Activated T-helper 2 cell treated with anti-CD3 and anti-CD28 coated beads, Interferon-gamma antibody, Interleukin-2, Interleukin-4, amounts not matched to agents 10 μg/mL and 5 μg/mL and 100 μg/mL, durations not matched to agents 14 hours and 24 hours and 36 hours (primary cell): Measurements from ENCODE around the gene NIF3L1. TPM values are rescaled to one million over a fixed set of nuclear protein-coding genes. Genes with fewer than 3 reads are reported as not detected.

Experiments used
- DNase-seq: peaks from one replicate; pipeline ENCODE4 v3.0.0; 2021; ENCODE audit warnings: low spot score
- H3K27ac Mint-ChIP-seq: one replicate; pipeline ENCODE4 v1.8.0; 2021; ENCODE audit warnings: mixed read lengths
- H3K27me3 Mint-ChIP-seq: one replicate; pipeline ENCODE4 v1.8.0; 2021; ENCODE audit warnings: low read depth, mixed read lengths
- H3K36me3 Mint-ChIP-seq: one replicate; pipeline ENCODE4 v1.8.0; 2021; ENCODE audit warnings: low read depth, mixed read lengths
- H3K4me1 Mint-ChIP-seq: one replicate; pipeline ENCODE4 v1.8.0; 2021; ENCODE audit warnings: low read depth, mixed read lengths
- H3K4me3 Mint-ChIP-seq: one replicate; pipeline ENCODE4 v1.8.0; 2021; ENCODE audit warnings: low read depth, mild to moderate bottlenecking, moderate library complexity, mixed read lengths
- H3K9me3 Mint-ChIP-seq: one replicate; pipeline ENCODE4 v1.8.0; 2021; ENCODE audit warnings: mixed read lengths
- intact Hi-C: fragments of 100-400 bp; cut with micrococcal nuclease; formaldehyde crosslinking; loops from one replicate; pipeline ENCODE4 v1.15.1; 2023
- total RNA-seq: library from RNA; stranded (reverse); gene quantifications from 2 replicates; pipeline ENCODE4 v1.2.3, GENCODE V29; 2022

NIF3L1 gene, protein sequence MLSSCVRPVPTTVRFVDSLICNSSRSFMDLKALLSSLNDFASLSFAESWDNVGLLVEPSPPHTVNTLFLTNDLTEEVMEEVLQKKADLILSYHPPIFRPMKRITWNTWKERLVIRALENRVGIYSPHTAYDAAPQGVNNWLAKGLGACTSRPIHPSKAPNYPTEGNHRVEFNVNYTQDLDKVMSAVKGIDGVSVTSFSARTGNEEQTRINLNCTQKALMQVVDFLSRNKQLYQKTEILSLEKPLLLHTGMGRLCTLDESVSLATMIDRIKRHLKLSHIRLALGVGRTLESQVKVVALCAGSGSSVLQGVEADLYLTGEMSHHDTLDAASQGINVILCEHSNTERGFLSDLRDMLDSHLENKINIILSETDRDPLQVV
- 23.9 and 24.8 TPM in 2 replicates for total RNA-seq

DNA sequence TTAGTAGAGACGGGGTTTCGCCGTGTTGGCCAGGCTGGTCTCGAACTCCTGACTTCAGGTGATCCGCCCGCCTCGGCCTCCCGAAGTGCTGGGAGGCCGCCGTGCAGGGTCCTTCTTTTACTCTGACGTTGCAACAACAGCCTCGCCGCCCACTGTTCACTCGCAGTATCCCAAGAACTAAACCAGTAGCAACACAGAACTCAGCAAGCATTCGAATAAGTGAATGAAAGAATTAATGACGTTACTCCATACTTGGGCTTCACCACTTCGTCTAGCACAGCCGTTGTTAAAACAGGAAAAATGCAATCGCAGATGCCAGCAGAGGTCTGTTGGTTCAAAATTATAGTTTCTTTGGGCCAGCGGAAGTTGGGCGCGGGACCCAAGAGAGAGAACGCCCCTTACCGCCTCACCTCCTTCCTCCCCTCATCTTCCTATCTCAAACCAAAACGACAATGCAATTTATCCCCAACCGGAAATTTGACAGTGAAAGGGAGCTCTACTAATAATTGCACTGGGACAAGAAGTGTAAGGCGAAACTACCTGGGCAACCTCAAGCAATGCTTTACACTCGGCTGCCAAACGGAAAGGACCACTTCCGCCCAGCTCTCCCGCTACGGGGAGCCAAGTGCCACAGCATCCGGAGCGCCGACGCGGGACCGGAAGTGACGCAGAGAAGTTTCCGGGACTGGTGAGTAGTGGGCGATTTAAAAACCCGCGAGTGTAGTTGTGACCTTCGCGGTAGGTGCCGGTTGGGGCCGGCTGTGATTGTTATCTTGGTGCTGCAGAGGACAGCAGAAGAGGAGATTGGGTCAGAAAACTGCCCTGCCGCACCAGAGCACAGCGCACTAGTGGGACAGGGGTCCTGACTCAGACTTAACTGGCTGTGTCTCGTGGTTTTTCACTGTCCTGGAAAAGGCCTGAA lies at the start of gene NIF3L1, which contains the start of gene PPIL3:
NIF3L1 (plus strand) TSS at position 668 of the 922 bp plus-strand sequence. CDS start 2,573 bp downstream, outside the sequence.
PPIL3 (minus strand) TSS at position 374 of the 922 bp plus-strand sequence. CDS start 1,462 bp downstream, outside the sequence.
- Mint-ChIP-seq H3K4me1 (peaks cover 45% of the 10 kb centered on the region), H3K27ac (peak within 1 kb of the TSS; percentile 100), H3K4me3 (peak within 1 kb of the TSS; percentile 95), H3K9me3 (no peaks in the 10 kb centered on the region), H3K36me3 (peaks cover 39% of the 10 kb centered on the region), H3K27me3 (no peaks in the 10 kb centered on the region)
- intact Hi-C loops, result loop anchor here (1.0 to 2.0 kb wide), 12 partner anchors 12 to 562 kb away; partner anchors contain the start of genes BZW1, CFLAR, CLK1 and HYCC2
- peak; percentile 97 for DNase-seq

DNA sequence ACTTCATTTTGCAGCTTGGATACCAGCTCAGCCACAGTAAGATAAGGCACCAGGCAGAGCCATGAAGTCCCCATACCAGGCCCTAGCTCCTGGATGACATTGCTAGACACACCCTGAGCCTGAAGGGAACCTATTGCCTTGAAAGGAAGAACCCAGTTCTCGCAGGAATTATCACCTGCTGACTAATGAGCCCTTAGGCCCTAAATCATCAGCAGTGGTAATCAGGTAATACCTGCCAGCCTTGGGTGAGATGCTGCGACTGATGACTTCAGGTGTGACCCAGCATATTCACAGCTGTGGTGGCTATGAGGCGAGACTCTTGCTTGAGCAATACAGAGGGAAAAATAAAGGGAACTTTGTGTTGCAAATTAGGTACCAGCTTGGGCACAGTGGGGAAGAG lies 49.7 kb upstream of the NIF3L1 start:
- no peak overlapping the region for H3K27ac Mint-ChIP-seq
- peaks cover 12% of the 10 kb centered on the region for H3K9me3 Mint-ChIP-seq
- intact Hi-C loops, result no loop called here
- DNase-seq, result no peak
- peaks cover 3% of the 10 kb centered on the region for H3K36me3 Mint-ChIP-seq
- H3K27me3 Mint-ChIP-seq, result no peaks in the 10 kb centered on the region
- no peaks in the 10 kb centered on the region for H3K4me1 Mint-ChIP-seq
- no peak overlapping the region for H3K4me3 Mint-ChIP-seq

DNA sequence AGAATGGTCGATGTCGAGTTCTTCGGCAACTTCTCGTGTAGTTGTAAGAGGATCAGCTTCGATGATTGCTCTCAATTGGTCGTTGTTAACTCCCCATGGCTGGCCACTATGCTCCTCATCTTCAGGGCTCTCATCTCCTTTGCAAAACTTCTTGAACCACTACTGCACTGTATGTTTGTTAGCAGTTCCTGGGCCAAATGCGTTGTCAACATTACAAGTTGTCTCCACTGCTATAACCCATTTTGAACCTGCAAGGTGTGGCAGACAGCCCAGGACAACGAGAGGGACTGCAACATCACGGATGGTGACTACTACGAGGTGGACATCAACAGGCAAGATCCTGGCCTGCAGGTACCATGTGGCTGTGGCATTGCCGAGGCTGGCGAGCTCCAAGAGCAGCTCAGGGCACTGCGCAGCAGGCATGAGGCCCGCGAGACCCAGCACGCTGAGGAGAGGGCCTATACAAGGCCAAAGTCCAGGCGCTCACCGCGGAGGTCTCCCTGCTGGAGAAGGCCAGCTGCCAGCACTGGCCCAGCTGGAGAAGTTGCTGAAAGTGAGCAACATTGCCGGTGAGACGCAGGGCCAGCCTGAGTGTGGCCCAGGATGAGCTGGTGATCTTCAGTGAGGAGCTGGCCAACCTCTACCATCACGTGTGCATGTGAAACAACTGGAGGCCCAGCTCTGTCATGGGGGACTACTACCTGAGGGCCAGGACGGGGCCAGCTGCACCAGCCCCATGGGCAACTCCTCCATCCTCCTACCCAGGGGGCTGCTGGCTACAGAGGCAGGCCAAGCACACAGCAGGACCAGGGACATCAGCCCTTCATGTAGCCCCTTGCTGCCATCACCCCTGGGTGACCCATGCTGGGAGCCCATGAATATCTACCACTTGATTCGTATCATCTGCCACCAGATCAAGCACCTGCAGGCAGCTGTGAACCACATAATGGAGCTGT lies 44.9 kb upstream of the NIF3L1 start:
- H3K4me1 Mint-ChIP-seq, result peaks cover 4% of the 10 kb centered on the region
- DNase-seq, result no peak
- no peak overlapping the region for H3K4me3 Mint-ChIP-seq
- no peak overlapping the region for H3K27ac Mint-ChIP-seq
- intact Hi-C loops, result no loop called here
- H3K27me3 Mint-ChIP-seq, result no peaks in the 10 kb centered on the region
- H3K9me3 Mint-ChIP-seq, result no peaks in the 10 kb centered on the region
- H3K36me3 Mint-ChIP-seq, result no peaks in the 10 kb centered on the region

DNA sequence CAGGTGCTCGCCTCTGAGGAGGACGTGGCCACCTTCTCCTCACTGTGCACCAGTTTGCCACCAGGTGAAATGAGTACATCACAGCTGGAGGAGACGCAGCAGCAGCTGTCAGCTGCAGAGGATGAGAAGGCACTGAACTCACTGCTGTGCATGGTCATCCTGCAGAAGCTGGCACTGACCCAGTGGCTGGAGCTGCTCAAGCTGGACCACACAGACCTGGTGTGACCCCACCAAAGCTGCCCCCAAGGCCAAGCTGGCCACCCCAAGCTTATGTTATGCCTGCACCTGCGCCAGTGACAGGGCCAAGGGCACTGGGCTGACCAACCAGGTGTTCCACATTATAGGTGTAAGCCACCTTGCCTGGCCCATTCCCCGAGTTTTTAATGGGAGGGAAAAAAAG lies 44.0 kb upstream of the NIF3L1 start:
- H3K4me3 Mint-ChIP-seq, result no peak overlapping the region
- no peak for DNase-seq
- peaks cover under 1% of the 10 kb centered on the region for H3K36me3 Mint-ChIP-seq
- intact Hi-C loops, result no loop called here
- no peaks in the 10 kb centered on the region for H3K27me3 Mint-ChIP-seq
- H3K27ac Mint-ChIP-seq, result no peak overlapping the region
- H3K9me3 Mint-ChIP-seq, result no peaks in the 10 kb centered on the region
- peaks cover 4% of the 10 kb centered on the region for H3K4me1 Mint-ChIP-seq

DNA sequence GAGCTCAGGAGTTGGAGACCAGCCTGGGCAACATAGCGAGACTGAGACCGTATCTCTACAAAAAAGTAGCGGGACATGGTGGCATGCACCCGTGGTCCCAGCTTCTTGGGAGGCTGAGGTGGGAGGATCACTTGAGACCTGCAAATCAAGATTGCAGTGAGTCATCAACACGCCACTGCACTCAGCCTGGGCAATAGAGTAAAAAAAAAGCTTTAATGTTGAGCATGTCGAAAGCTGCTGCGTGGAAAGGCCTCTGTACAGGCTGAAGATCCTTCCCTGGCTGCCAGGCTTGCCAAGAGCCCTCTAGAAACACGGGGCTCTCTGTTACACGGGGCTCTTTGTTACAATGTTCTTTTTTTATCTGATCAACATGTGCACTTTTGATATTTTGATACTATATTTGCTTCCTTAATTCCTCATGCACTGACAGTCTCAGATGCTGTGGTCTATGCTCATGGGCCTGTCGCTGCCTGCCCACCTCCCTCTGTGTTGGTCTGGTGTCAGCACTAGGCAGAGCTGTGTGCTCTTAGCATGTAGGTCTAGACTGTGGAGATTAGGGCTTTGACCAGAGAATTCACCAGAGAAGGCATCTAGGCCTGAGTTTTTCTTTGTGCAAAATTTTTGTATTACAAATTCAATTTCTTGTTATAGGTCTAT lies 43.4 kb upstream of the NIF3L1 start:
- intact Hi-C loops, result no loop called here
- peaks cover 7% of the 10 kb centered on the region for H3K36me3 Mint-ChIP-seq
- no peaks in the 10 kb centered on the region for H3K27me3 Mint-ChIP-seq
- peaks cover 4% of the 10 kb centered on the region for H3K4me1 Mint-ChIP-seq
- no peaks in the 10 kb centered on the region for H3K9me3 Mint-ChIP-seq
- DNase-seq, result no peak
- no peak overlapping the region for H3K4me3 Mint-ChIP-seq
- no peak overlapping the region for H3K27ac Mint-ChIP-seq

DNA sequence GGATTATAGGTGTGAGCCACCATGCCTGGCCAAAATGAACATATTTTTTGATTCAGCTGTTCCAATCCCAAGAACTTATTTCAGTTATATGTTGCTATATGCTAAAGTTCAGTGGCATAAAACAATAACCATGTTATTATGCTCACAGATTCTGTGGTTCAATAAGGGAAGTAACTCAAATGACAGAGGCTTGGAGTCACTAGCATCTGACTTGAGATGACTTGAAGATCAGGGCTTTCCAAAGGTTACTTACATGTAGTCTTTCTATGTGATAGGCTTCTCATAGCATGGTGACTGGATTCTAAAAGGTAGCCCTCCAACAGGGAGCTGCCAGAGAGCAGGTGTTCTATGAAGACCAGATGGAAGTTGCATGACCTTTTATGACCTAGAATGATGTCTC lies 41.9 kb upstream of the NIF3L1 start:
- intact Hi-C loops, result no loop called here
- H3K4me1 Mint-ChIP-seq, result peaks cover 4% of the 10 kb centered on the region
- H3K27me3 Mint-ChIP-seq, result no peaks in the 10 kb centered on the region
- no peak overlapping the region for H3K4me3 Mint-ChIP-seq
- no peaks in the 10 kb centered on the region for H3K9me3 Mint-ChIP-seq
- peaks cover 22% of the 10 kb centered on the region for H3K36me3 Mint-ChIP-seq
- H3K27ac Mint-ChIP-seq, result no peak overlapping the region
- DNase-seq, result no peak

DNA sequence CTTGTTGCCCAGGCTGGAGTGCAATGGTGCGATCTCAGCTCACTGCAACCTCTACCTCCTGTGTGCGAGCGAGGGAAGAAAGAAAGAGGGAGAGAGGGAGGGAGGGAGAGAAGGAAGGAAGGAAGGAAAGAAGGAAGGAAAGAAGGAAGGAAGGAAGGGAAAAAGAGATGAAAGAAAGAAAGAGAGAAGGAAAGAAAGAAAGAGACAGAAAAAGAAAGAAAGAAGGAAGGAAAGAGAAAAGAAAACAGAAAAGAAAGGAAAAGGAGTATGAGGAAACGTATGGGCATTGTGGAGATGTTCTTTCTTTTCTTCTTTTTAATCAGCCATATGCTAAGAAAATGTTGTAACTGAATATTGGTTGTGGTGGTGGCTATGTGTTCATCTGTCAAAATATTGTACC lies 41.2 kb upstream of the NIF3L1 start:
- Mint-ChIP-seq H3K4me1 (peaks cover 4% of the 10 kb centered on the region), H3K9me3 (no peaks in the 10 kb centered on the region), H3K27ac (no peak overlapping the region), H3K4me3 (no peak overlapping the region), H3K27me3 (no peaks in the 10 kb centered on the region), H3K36me3 (peaks cover 28% of the 10 kb centered on the region)
- DNase-seq, result no peak
- intact Hi-C loops, result no loop called here

DNA sequence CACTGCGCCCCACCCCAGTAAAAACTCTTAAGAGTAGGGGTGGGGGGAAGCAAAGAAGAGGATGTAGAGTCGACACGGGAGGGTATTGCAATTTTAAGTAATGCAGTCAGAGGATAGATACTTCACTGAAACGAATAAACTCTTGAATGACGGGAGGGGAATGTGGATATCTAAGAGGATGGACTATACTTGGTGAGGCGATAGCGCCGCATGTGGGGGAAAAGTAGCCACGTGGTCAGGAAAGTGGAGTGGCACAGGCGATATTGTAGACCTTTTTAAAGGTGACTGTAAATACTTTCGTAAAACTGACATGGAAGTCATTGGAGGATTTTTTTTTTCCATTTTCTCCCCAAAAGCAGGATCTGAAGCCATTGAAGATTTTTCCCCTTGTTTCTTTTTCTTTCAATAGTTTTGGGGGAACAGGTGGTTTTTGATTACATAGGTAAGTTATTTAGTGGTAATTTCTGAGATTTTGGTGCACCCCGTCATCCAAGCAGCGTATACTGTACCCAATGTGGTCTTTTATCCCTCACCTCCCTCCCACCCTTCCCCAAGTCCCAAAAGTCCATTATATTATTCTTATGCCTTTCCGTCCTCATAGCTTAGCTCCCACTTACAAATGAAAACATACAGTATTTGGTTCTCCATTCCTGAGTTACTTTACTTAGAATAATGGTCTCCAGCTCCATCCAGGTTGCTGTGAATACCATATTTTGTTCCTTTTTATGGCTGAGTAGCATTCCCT lies 38.5 kb upstream of the NIF3L1 start:
- H3K36me3 Mint-ChIP-seq, result peaks cover 49% of the 10 kb centered on the region
- intact Hi-C loops, result no loop called here
- H3K4me1 Mint-ChIP-seq, result peaks cover 4% of the 10 kb centered on the region
- no peak overlapping the region for H3K4me3 Mint-ChIP-seq
- DNase-seq, result no peak
- H3K27ac Mint-ChIP-seq, result no peak overlapping the region
- H3K27me3 Mint-ChIP-seq, result no peaks in the 10 kb centered on the region
- no peaks in the 10 kb centered on the region for H3K9me3 Mint-ChIP-seq

DNA sequence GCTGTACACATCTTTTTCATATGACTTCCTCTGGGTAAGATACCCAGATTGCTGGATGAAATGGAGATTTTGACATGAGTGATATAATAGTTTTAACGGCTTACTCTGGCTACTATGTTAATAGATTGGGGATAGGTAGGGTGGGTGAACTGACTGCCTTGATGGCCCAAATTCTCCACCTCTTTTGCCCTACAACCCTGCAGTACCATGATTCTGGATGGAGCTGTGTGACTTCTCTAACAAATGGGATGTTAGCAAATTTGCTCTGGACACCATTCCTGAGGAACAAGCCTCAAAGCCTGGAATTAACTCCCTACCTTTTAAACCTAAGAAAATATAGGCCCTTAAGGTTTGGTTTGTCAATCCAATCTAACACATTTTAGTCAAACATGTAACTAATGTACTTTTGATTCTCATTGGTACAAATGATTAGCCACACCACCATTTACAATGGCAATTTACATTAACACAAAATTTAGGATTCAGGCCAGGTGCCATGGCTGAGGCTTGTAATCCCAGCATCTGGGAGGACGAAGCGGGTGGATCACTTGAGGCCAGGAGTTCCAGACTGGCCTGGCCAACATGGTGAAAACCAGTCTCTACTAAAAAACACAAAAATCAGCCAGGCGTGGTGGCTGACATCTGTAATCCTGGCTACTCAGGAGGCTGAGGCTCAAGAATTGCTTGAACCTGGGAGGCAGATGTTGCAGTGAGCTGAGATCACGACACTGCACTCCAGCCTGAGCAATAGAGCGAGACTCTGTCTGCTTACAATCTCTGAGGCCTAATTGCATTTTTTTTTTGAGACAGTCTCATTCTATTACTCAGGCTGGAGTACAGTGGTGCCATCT lies 37.5 kb upstream of the NIF3L1 start:
- DNase-seq, result no peak
- H3K9me3 Mint-ChIP-seq, result no peaks in the 10 kb centered on the region
- H3K36me3 Mint-ChIP-seq, result peaks cover 55% of the 10 kb centered on the region
- no peak overlapping the region for H3K4me3 Mint-ChIP-seq
- peaks cover 4% of the 10 kb centered on the region for H3K4me1 Mint-ChIP-seq
- no peak overlapping the region for H3K27ac Mint-ChIP-seq
- no peaks in the 10 kb centered on the region for H3K27me3 Mint-ChIP-seq
- intact Hi-C loops, result no loop called here

DNA sequence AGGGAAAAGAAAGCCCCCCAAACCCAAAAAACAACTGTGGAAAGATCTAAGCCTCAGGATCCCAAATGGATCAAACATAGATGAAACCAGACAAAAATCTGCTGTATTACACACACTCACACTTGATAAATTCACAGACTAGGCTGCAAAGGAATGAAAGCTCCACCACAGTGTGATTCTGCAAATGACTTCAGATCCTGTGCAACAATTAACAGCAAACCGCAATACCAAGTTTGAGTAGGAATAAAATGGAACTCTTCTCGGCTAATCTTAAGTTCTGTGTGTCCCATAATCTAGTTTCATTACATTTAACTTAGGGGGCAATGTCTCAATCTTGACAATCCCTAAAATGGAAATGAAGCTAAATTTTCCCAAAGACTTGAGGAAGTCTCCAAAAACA lies 36.6 kb upstream of the NIF3L1 start:
- H3K4me3 Mint-ChIP-seq, result no peak overlapping the region
- intact Hi-C loops, result no loop called here
- H3K9me3 Mint-ChIP-seq, result no peaks in the 10 kb centered on the region
- peaks cover 3% of the 10 kb centered on the region for H3K4me1 Mint-ChIP-seq
- H3K27me3 Mint-ChIP-seq, result no peaks in the 10 kb centered on the region
- peaks cover 65% of the 10 kb centered on the region for H3K36me3 Mint-ChIP-seq
- DNase-seq, result no peak
- no peak overlapping the region for H3K27ac Mint-ChIP-seq

DNA sequence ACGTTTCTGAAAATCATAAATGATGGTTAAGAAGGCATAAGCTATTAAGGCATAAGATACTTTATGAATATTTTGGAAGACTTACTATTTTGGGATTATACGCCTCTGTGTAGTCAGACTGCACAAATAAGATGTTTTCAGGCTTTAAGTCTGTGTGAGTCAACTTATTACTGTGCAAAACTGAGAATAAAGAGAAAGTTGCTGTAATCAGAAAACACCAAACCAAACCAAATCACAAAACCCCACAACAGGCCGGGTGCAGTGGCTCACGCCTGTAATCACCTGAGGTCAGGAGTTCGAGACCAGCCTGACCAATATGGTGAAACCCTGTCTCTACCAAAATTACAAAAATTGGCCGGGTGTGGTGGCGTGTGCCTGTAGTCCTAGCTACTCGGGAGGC lies 32.4 kb upstream of the NIF3L1 start:
- Mint-ChIP-seq H3K4me1 (peaks cover 27% of the 10 kb centered on the region), H3K27ac (no peak overlapping the region), H3K36me3 (peaks cover 87% of the 10 kb centered on the region), H3K27me3 (no peaks in the 10 kb centered on the region), H3K4me3 (no peak overlapping the region), H3K9me3 (no peaks in the 10 kb centered on the region)
- no peak for DNase-seq
- intact Hi-C loops, result no loop called here
